HFFc6 (cell line): ENCODE data around the gene MRPL21. TPM values are rescaled to one million over a fixed set of nuclear protein-coding genes. Genes with fewer than 3 reads are reported as not detected.

Source experiments
- DNase-seq: peaks from one replicate; pipeline ENCODE4 v3.0.0-alpha.2; 2018
- H3K27ac Mint-ChIP-seq: 2 replicates; pipeline ENCODE4 v1.8.0; 2020; ENCODE audit warnings: mild to moderate bottlenecking, mixed read lengths
- H3K27me3 Mint-ChIP-seq: 2 replicates; pipeline ENCODE4 v1.8.0; 2021; ENCODE audit warnings: mild to moderate bottlenecking, moderate library complexity, mixed read lengths; ENCODE audit not compliant: insufficient read depth
- H3K36me3 Mint-ChIP-seq: 2 replicates; pipeline ENCODE4 v1.8.0; 2021; ENCODE audit warnings: low read depth, mixed read lengths
- H3K4me1 Mint-ChIP-seq: 2 replicates; pipeline ENCODE4 v1.8.0; 2020; ENCODE audit warnings: low read depth, mixed read lengths
- H3K4me3 Mint-ChIP-seq: 2 replicates; pipeline ENCODE4 v1.8.0; 2020; ENCODE audit warnings: mild to moderate bottlenecking, moderate library complexity, mixed read lengths
- H3K9me3 Mint-ChIP-seq: 2 replicates; pipeline ENCODE4 v1.8.0; 2020; ENCODE audit warnings: mild to moderate bottlenecking, mixed read lengths
- CTCF ChIP-seq: fragments of 200-600 bp; sonication (generic); IDR thresholded peaks from 2 replicates; pipeline ENCODE4 v1.5.0; 2021; ENCODE audit warnings: antibody characterized with exemption, mild to moderate bottlenecking
- total RNA-seq, 6 experiments: library from RNA; stranded (reverse); fragmentation: NEBNext Ultra II Directional; extraction: Animal tissue kit (Norgen Biotek cat#: 25700); gene quantifications; 2 replicates in 1 of 6; 3 replicates in 5 of 6; pipeline ENCODE4 v1.2.3, GENCODE V29; 2021

MRPL21 gene
- total RNA-seq, 6 experiments from 2014 or later = 60.8 to 69.9 (median 63.9) TPM

GRCh38 chr11:68940651-68941323, 37.2 kb upstream of the MRPL21 start:
- H3K27me3 Mint-ChIP-seq = no peaks in the 10 kb centered on the region
- no peak for TF ChIP-seq CTCF
- H3K9me3 Mint-ChIP-seq = no peaks in the 10 kb centered on the region
- H3K27ac Mint-ChIP-seq = no peak overlapping the region
- peaks cover 3% of the 10 kb centered on the region; the same call in 1 of the 2 replicates for H3K4me1 Mint-ChIP-seq
- H3K4me3 Mint-ChIP-seq = no peak overlapping the region
- no peaks in the 10 kb centered on the region; the same call in 1 of the 2 replicates for H3K36me3 Mint-ChIP-seq
- DNase-seq = no peak

- Mint-ChIP-seq H3K4me3 (no peak overlapping the region), H3K4me1 (no peaks in the 10 kb centered on the region), H3K9me3 (no peaks in the 10 kb centered on the region), H3K36me3 (no peaks in the 10 kb centered on the region; the same call in 1 of the 2 replicates), H3K27ac (no peak overlapping the region), H3K27me3 (no peaks in the 10 kb centered on the region)
- no peak for DNase-seq
- TF ChIP-seq CTCF = no peak
Measured at GRCh38 chr11:68939583-68940555, 36.2 kb upstream of the MRPL21 start.

GRCh38 chr11:68938816-68939582, 35.4 kb upstream of the MRPL21 start:
- Mint-ChIP-seq H3K9me3 (no peaks in the 10 kb centered on the region), H3K4me1 (no peaks in the 10 kb centered on the region), H3K27me3 (no peaks in the 10 kb centered on the region), H3K4me3 (no peak overlapping the region), H3K27ac (no peak overlapping the region), H3K36me3 (no peaks in the 10 kb centered on the region; the same call in 1 of the 2 replicates)
- DNase-seq = no peak
- TF ChIP-seq CTCF = no peak

GRCh38 chr11:68938088-68938487, 34.5 kb upstream of the MRPL21 start:
- Mint-ChIP-seq H3K4me1 (no peaks in the 10 kb centered on the region), H3K27ac (no peak overlapping the region), H3K4me3 (no peak overlapping the region), H3K36me3 (no peaks in the 10 kb centered on the region; the same call in 1 of the 2 replicates), H3K27me3 (no peaks in the 10 kb centered on the region), H3K9me3 (no peaks in the 10 kb centered on the region)
- no peak for DNase-seq
- no peak for TF ChIP-seq CTCF
